Endothelial cell of umbilical vein (primary cell): ENCODE data around the gene NDST3. TPM values are rescaled to one million over a fixed set of nuclear protein-coding genes. Genes with fewer than 3 reads are reported as not detected.

Experiments used
- BruUV-seq: library from RNA; stranded (reverse); fragments of 400-500 nt; replicated peaks from 2 replicates; lab custom pipeline; 2021; lab: Mats Ljungman, UMichigan
- CTCF ChIA-PET: fragments of 300-600, 350-600 bp; sonication (Branson Sonifier 250); formaldehyde crosslinking; loops from one replicate; lab custom pipeline; 2021; ENCODE audit warnings: antibody characterized with exemption, inconsistent platforms; lab: Charles Lee
- POLR2A ChIA-PET: fragments of 300-600, 350-600 bp; sonication (Branson Sonifier 250); formaldehyde crosslinking; loops from one replicate; lab custom pipeline; 2021; ENCODE audit warnings: antibody characterized with exemption, inconsistent platforms; lab: Charles Lee
- DNase-seq: peaks from one replicate; pipeline ENCODE4 v3.0.0-alpha.2; 2011; ENCODE audit warnings: low read depth, low spot score
- FAIRE-seq: peaks from 2 replicates; lab custom pipeline; 2011; peaks lifted over from hg19 to GRCh38; lab: Jason Lieb, UNC
- H2AFZ ChIP-seq: 2 replicates; pipeline ENCODE4 v1.6.0; 2012; ENCODE audit warnings: low read depth, low read length, control low read depth, inconsistent platforms
- H3K27ac ChIP-seq: 2 replicates; pipeline ENCODE4 v1.5.1; 2011; ENCODE audit warnings: low read depth, mild to moderate bottlenecking, control low read depth, low read length, moderate library complexity; ENCODE audit not compliant: insufficient read depth
- H3K27me3 ChIP-seq, 2 experiments: 2 replicates each; pipeline versions ENCODE4 v1.6.0 to v1.6.1; 2011; ENCODE audit warnings: low read length in 2 of 2, mixed read lengths in 1 of 2; ENCODE audit not compliant: control insufficient read depth in 2 of 2, insufficient read depth in 2 of 2
- H3K36me3 ChIP-seq, 2 experiments: 2 replicates in 1 of 2; 3 replicates in 1 of 2; pipeline ENCODE4 v1.5.1; 2011; ENCODE audit warnings: low read length in 2 of 2, mild to moderate bottlenecking in 1 of 2, moderate library complexity in 1 of 2; ENCODE audit not compliant: control insufficient read depth in 2 of 2, insufficient read depth in 2 of 2; ENCODE audit errors: extremely low read depth in 1 of 2
- H3K4me1 ChIP-seq: 3 replicates; pipeline ENCODE4 v1.5.1; 2011; ENCODE audit warnings: mild to moderate bottlenecking, low read length; ENCODE audit not compliant: control insufficient read depth, insufficient read depth; ENCODE audit errors: extremely low read depth
- H3K4me2 ChIP-seq: 2 replicates; pipeline ENCODE4 v1.6.1; 2011; ENCODE audit warnings: low read length, control low read depth, mixed read lengths; ENCODE audit not compliant: insufficient read depth
- H3K4me3 ChIP-seq, 3 experiments: fragments of 200-600 bp in 1 of 3; sonication (generic), shearing (Covaris generic) in 1 of 3; replicated peaks in 1 of 3; 2 replicates each; pipeline ENCODE4 v1.5.1; 2011 to 2016; ENCODE audit warnings: control low read depth in 3 of 3, low read length in 3 of 3, mild to moderate bottlenecking in 2 of 3, inconsistent platforms in 1 of 3, low read depth in 1 of 3, moderate library complexity in 1 of 3; ENCODE audit not compliant: insufficient read depth in 1 of 3
- H3K79me2 ChIP-seq: 2 replicates; pipeline ENCODE4 v1.6.0; 2012; ENCODE audit warnings: low read length, inconsistent platforms; ENCODE audit not compliant: control insufficient read depth, insufficient read depth
- H3K9ac ChIP-seq: replicated peaks from 2 replicates; pipeline ENCODE3; 2011; ENCODE audit warnings: low read length, control low read depth; ENCODE audit not compliant: insufficient read depth; ENCODE audit errors: extremely low read depth
- H3K9me1 ChIP-seq: replicated peaks from 3 replicates; pipeline ENCODE4 v1.6.0; 2011; ENCODE audit warnings: mild to moderate bottlenecking, low read length; ENCODE audit not compliant: control insufficient read depth, insufficient read depth; ENCODE audit errors: extremely low read depth
- H3K9me3 ChIP-seq: replicated peaks from 2 replicates; pipeline ENCODE4 v1.5.1; 2012; ENCODE audit warnings: low read length, inconsistent platforms; ENCODE audit not compliant: control insufficient read depth, insufficient read depth
- H4K20me1 ChIP-seq: replicated peaks from 2 replicates; pipeline ENCODE3; 2011; ENCODE audit warnings: mild to moderate bottlenecking, low read length; ENCODE audit not compliant: control insufficient read depth, insufficient read depth; ENCODE audit errors: extremely low read depth
- EZH2 ChIP-seq: IDR thresholded peaks from 2 replicates; pipeline ENCODE4 v1.6.1; 2012; ENCODE audit warnings: borderline replicate concordance, low read depth, mild to moderate bottlenecking, moderate library complexity, low read length, inconsistent platforms; ENCODE audit not compliant: severe bottlenecking
- FOS ChIP-seq: IDR thresholded peaks from 2 replicates; pipeline ENCODE4 v1.6.1; 2011; ENCODE audit warnings: mild to moderate bottlenecking, low read length, moderate library complexity, borderline replicate concordance; ENCODE audit not compliant: insufficient read depth
- GATA2 ChIP-seq: IDR thresholded peaks from 2 replicates; pipeline ENCODE4 v1.7.0; 2011; ENCODE audit warnings: low read depth, mild to moderate bottlenecking, moderate library complexity, mixed read lengths, low read length; ENCODE audit not compliant: insufficient read length, insufficient read depth
- JUN ChIP-seq: IDR thresholded peaks from 2 replicates; pipeline ENCODE4 v1.6.1; 2011; ENCODE audit warnings: borderline replicate concordance, low read depth; ENCODE audit not compliant: insufficient read length, insufficient read depth
- MAX ChIP-seq: IDR thresholded peaks from 2 replicates; pipeline ENCODE4 v1.6.1; 2011; ENCODE audit not compliant: insufficient read depth, insufficient read length
- MYC ChIP-seq: IDR thresholded peaks from one replicate; pipeline ENCODE4 v1.6.1; 2011; ENCODE audit warnings: mild to moderate bottlenecking, low read depth, low read length
- POLR2A ChIP-seq: IDR thresholded peaks from 2 replicates; pipeline ENCODE4 v1.6.1; 2012; ENCODE audit warnings: low read depth, mild to moderate bottlenecking, control low read depth, low read length
- POLR2AphosphoS5 ChIP-seq: IDR thresholded peaks from 2 replicates; pipeline ENCODE4 v1.6.1; 2012; ENCODE audit warnings: low read depth, mild to moderate bottlenecking, control low read depth, low read length, moderate library complexity; ENCODE audit not compliant: insufficient read depth
- dilution Hi-C: fragments of 300-500 bp; cut with MboI; formaldehyde crosslinking; loops from one replicate; pipeline ENCODE4 v1.15.0; 2019; ENCODE audit warnings: low sequenced_read_pairs; ENCODE audit not compliant: extremely low pct_ligation_motif_present
- intact Hi-C: fragments of 100-400 bp; cut with micrococcal nuclease; formaldehyde crosslinking; loops from one replicate; pipeline ENCODE4 v1.10.0; 2022
- polyA plus RNA-seq, 4 experiments: library from polyadenylated mRNA; depleted of rRNA in 3 of 4; stranded (reverse) in 3 of 4; unstranded in 1 of 4; fragments of >200 nt; gene quantifications; 2 replicates each; pipeline versions ENCODE4 v1.2.1 to v1.2.3, GENCODE V29; 2011 to 2012; ENCODE audit warnings: missing spikeins in 1 of 4
- total RNA-seq: library from RNA; stranded (reverse); gene quantifications from 2 replicates; pipeline ENCODE4 v1.2.3, GENCODE V29; 2021
- TF ChIP-seq, protein P1 (sequence below), 2 donors: IDR thresholded peaks; 1 replicate in 1 of 2; 2 replicates in 1 of 2; pipeline ENCODE4 v1.5.1; 2011; ENCODE audit warnings: low read length in 2 of 2, mild to moderate bottlenecking in 2 of 2, moderate library complexity in 2 of 2, control low read depth in 1 of 2, inconsistent platforms in 1 of 2, low read depth in 1 of 2; ENCODE audit not compliant: insufficient read depth in 1 of 2; ENCODE audit errors: extremely low read depth in 1 of 2

NDST3 gene
- total and polyA plus RNA-seq, 2 donors (not counting 3 experiments of a cell fraction or from before 2014, with no cell fraction given): 0.04 TPM; not detected in 1

GRCh38 chr4:118141240-118141639, 107.0 kb downstream of the NDST3 start:
- ChIA-PET POLR2A (no interaction called here), CTCF (no interaction called here)
- Histone ChIP-seq H2AFZ (no peak overlapping the region), H3K27ac (no peak overlapping the region), H3K9ac (no peak overlapping the region), H3K27me3 (no peaks in the 10 kb centered on the region), H3K4me3 (no peak overlapping the region), H3K36me3 (no peaks in the 10 kb centered on the region), H3K9me1 (no peaks in the 10 kb centered on the region), H4K20me1 (no peaks in the 10 kb centered on the region), H3K9me3 (no peaks in the 10 kb centered on the region), H3K4me2 (no peak overlapping the region), H3K4me1 (no peaks in the 10 kb centered on the region), H3K79me2 (no peaks in the 10 kb centered on the region)
- dilution Hi-C loops: no loop called here
- FAIRE-seq (no peak), DNase-seq (no peak)
- BruUV-seq: no TSS peak
- TF ChIP-seq MAX: no peak
- TF ChIP-seq GATA2: peak; percentile 63
- TF ChIP-seq, protein P1, sequence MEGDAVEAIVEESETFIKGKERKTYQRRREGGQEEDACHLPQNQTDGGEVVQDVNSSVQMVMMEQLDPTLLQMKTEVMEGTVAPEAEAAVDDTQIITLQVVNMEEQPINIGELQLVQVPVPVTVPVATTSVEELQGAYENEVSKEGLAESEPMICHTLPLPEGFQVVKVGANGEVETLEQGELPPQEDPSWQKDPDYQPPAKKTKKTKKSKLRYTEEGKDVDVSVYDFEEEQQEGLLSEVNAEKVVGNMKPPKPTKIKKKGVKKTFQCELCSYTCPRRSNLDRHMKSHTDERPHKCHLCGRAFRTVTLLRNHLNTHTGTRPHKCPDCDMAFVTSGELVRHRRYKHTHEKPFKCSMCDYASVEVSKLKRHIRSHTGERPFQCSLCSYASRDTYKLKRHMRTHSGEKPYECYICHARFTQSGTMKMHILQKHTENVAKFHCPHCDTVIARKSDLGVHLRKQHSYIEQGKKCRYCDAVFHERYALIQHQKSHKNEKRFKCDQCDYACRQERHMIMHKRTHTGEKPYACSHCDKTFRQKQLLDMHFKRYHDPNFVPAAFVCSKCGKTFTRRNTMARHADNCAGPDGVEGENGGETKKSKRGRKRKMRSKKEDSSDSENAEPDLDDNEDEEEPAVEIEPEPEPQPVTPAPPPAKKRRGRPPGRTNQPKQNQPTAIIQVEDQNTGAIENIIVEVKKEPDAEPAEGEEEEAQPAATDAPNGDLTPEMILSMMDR (IDR thresholded peaks at IDR 0.05; ENCODE audit: extremely low read depth in 1 of 2, insufficient read depth in 1 of 2, low read depth in 1 of 2, low read length in 2 of 2): no peak
- TF ChIP-seq POLR2AphosphoS5: no peak
- intact Hi-C loops: no loop called here

- no peak overlapping the region for H3K9ac ChIP-seq
- H3K9me3 ChIP-seq: no peaks in the 10 kb centered on the region
- TF ChIP-seq MYC (no peak), POLR2A (no peak), POLR2AphosphoS5 (no peak), GATA2 (no peak), EZH2 (no peak), JUN (no peak), FOS (no peak)
- TF ChIP-seq, protein P1 (IDR thresholded peaks at IDR 0.05; ENCODE audit: extremely low read depth in 1 of 2, insufficient read depth in 1 of 2, low read depth in 1 of 2, low read length in 2 of 2): no peak
- no peaks in the 10 kb centered on the region for H4K20me1 ChIP-seq
- no peaks in the 10 kb centered on the region for H3K79me2 ChIP-seq
- DNase-seq: no peak
- H3K4me3 ChIP-seq: no peak overlapping the region
- CTCF ChIA-PET: no interaction called here
- H3K4me2 ChIP-seq: no peak overlapping the region
- intact Hi-C loops: no loop called here
- no peaks in the 10 kb centered on the region for H3K4me1 ChIP-seq
- no peaks in the 10 kb centered on the region for H3K36me3 ChIP-seq
- H3K27ac ChIP-seq: no peak overlapping the region
- no peak overlapping the region for H2AFZ ChIP-seq
- H3K9me1 ChIP-seq: no peaks in the 10 kb centered on the region
- dilution Hi-C loops: no loop called here
- BruUV-seq: no TSS peak
- POLR2A ChIA-PET: no interaction called here
- no peaks in the 10 kb centered on the region for H3K27me3 ChIP-seq
- no peak for FAIRE-seq
Observed at GRCh38 chr4:118154649-118155048, 120.4 kb downstream of the NDST3 start.
